DOHH2 (cell line): ENCODE measurements around the gene RING1.

Source experiments
- CTCF ChIP-seq: fragments of 200-600 bp; sonication (generic); IDR thresholded peaks from one replicate; pipeline ENCODE4 v1.5.1; 2014; ENCODE audit warnings: antibody characterized with exemption, mild to moderate bottlenecking, low read depth, low read length; ENCODE audit not compliant: poor library complexity, severe bottlenecking
- EZH2phosphoT487 ChIP-seq: fragments of 200-600 bp; sonication (generic); IDR thresholded peaks from 2 replicates; pipeline ENCODE4 v1.6.1; 2017; ENCODE audit warnings: borderline replicate concordance, mild to moderate bottlenecking, antibody characterized with exemption, low read length, moderate library complexity, mixed read lengths

GRCh38 chr6:33160728-33161344, 47.5 kb upstream of the RING1 start:
- no peak for TF ChIP-seq CTCF
- no peak for TF ChIP-seq EZH2phosphoT487
